ENCODE measurements around the gene CCNE1.

The CCNE1 gene

GRCh38 chr19:29807870-29808405, 3.9 kb upstream of the CCNE1 start:
- FAIRE-seq (no peak), DNase-seq (ENCODE audit: insufficient read length, low spot score) (no peak)
- TF ChIP-seq CTCF (IDR thresholded peaks at IDR 0.05; ENCODE audit: insufficient read depth, missing control alignments), result no peak

- FAIRE-seq, result no peak
- TF ChIP-seq CTCF (IDR thresholded peaks at IDR 0.05; ENCODE audit: insufficient read depth, missing control alignments), result no peak
Measured at GRCh38 chr19:29809795-29810503, 1.8 kb upstream of the CCNE1 start.

GRCh38 chr19:29810504-29810871, 1.3 kb upstream of the CCNE1 start:
- FAIRE-seq (no peak), DNase-seq (ENCODE audit: insufficient read length, low spot score) (no peak)

More at GRCh38 chr19:29809795-29810503, 1.8 kb upstream of the CCNE1 start:
- no peak for DNase-seq (ENCODE audit: insufficient read length, low spot score)

GRCh38 chr19:29812080-29812880, 489 bp downstream of the CCNE1 start:
- FAIRE-seq, result no peak
- no peak for TF ChIP-seq CTCF (IDR thresholded peaks at IDR 0.05; ENCODE audit: insufficient read depth, missing control alignments)
- no peak for DNase-seq (ENCODE audit: insufficient read length, low spot score)

More at GRCh38 chr19:29810504-29810871, 1.3 kb upstream of the CCNE1 start:
- TF ChIP-seq CTCF (IDR thresholded peaks at IDR 0.05; ENCODE audit: insufficient read depth, missing control alignments), result no peak

GRCh38 chr19:29812881-29813275, 1.1 kb downstream of the CCNE1 start:
- no peak for FAIRE-seq
- no peak for TF ChIP-seq CTCF (IDR thresholded peaks at IDR 0.05; ENCODE audit: insufficient read depth, missing control alignments)
- no peak for DNase-seq (ENCODE audit: insufficient read length, low spot score)

- DNase-seq (ENCODE audit: insufficient read length, low spot score) (no peak), FAIRE-seq (no peak)
- no peak for TF ChIP-seq CTCF (IDR thresholded peaks at IDR 0.05; ENCODE audit: insufficient read depth, missing control alignments)
Measured at GRCh38 chr19:29813642-29814041, 1.9 kb downstream of the CCNE1 start.

Measured in D721Med (cell line).